ENCODE measurements around the gene OR7A10. TPM values are rescaled to one million over a fixed set of nuclear protein-coding genes. Genes with fewer than 3 reads are reported as not detected.

The OR7A10 gene
- not detected for total RNA-seq

DNA sequence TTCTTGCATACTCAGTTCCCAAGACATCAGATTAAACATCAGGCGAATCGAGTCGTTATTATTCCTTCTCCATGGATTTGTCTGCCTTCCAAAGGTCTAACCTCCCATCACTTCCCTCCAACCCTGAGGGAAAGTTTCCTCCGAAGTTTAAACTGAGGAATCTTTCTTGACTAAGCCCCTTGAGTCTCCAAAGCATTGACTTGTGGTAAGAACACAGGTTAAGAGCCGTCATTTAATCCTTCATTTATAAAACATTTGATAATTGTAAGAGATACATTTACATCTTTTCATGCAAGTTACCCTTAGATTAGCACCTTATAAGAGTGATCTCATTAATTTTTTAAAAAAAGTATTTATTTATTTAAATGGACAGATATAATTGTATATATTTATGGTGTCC, at the start of gene OR7A10:
OR7A10 (minus strand) TSS at position 101 of the 400 bp plus-strand sequence. CDS start 7,045 bp downstream, outside the sequence.
- Mint-ChIP-seq H3K36me3 (ENCODE audit: low read depth) (no peaks in the 10 kb centered on the region), H3K9me3 (no peaks in the 10 kb centered on the region), H3K4me3 (no peak within 1 kb of the TSS), H3K27me3 (peaks cover 24% of the 10 kb centered on the region), H3K27ac (no peak within 1 kb of the TSS), H3K4me1 (ENCODE audit: low read depth) (no peaks in the 10 kb centered on the region)
- no peak for DNase-seq
- ChIA-PET POLR2A (no interaction called here), CTCF (no interaction called here)
- TF ChIP-seq, protein P1, sequence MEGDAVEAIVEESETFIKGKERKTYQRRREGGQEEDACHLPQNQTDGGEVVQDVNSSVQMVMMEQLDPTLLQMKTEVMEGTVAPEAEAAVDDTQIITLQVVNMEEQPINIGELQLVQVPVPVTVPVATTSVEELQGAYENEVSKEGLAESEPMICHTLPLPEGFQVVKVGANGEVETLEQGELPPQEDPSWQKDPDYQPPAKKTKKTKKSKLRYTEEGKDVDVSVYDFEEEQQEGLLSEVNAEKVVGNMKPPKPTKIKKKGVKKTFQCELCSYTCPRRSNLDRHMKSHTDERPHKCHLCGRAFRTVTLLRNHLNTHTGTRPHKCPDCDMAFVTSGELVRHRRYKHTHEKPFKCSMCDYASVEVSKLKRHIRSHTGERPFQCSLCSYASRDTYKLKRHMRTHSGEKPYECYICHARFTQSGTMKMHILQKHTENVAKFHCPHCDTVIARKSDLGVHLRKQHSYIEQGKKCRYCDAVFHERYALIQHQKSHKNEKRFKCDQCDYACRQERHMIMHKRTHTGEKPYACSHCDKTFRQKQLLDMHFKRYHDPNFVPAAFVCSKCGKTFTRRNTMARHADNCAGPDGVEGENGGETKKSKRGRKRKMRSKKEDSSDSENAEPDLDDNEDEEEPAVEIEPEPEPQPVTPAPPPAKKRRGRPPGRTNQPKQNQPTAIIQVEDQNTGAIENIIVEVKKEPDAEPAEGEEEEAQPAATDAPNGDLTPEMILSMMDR (IDR thresholded peaks at IDR 0.05), result no peak
- no peak for ATAC-seq
- intact Hi-C loops (cut with micrococcal nuclease), result no loop called here

DNA sequence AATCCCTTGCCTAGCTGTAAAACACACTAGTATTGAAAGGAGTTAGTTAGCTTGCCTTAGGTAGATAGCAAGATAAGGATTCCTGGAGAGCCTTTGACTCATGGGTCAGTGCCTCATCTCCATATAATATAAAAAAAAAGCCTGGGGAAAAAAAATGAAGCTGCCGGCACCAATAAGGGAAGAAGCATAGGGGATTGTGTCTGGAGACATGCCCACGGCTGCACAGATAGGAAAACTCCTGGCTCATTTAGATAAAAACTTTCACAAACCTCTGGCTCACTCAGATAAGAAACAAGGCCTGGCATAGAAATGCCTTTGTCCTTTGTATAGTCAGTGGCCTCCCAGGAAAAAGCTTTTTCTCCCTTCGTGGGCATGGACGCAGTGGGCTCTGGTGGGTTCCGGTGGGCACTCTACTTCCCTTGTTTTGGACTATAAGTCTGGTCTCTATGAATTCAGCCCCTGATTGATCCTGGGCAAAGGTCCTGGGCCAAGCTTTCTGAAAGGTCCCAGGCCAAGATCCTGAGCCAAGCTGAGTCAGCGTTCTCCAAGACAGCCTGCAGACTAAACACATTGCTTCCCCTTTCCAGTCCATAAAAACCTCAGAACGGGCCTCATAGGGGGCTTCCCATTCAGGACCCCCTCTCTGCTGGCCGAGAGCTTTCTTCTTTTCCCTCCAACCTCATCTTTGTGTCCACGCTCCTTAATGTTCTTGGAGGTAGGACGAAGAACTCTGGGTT, 42.1 kb upstream of the OR7A10 start:
- TF ChIP-seq, protein P1 (IDR thresholded peaks at IDR 0.05), result no peak
- Mint-ChIP-seq H3K27me3 (peaks cover 24% of the 10 kb centered on the region), H3K27ac (no peak overlapping the region), H3K36me3 (ENCODE audit: low read depth) (no peaks in the 10 kb centered on the region), H3K9me3 (no peaks in the 10 kb centered on the region), H3K4me1 (ENCODE audit: low read depth) (peaks cover 7% of the 10 kb centered on the region), H3K4me3 (no peak overlapping the region)
- no peak for ATAC-seq
- CTCF ChIA-PET, result interaction anchor here (0.9 to 1.4 kb wide), 4 partner anchors 9 to 317 kb away, joined by 3 to 6 read pairs (median 3); no protein-coding TSS in a partner anchor
- POLR2A ChIA-PET, result no interaction called here
- intact Hi-C loops (cut with micrococcal nuclease), result no loop called here
- no peak for DNase-seq

DNA sequence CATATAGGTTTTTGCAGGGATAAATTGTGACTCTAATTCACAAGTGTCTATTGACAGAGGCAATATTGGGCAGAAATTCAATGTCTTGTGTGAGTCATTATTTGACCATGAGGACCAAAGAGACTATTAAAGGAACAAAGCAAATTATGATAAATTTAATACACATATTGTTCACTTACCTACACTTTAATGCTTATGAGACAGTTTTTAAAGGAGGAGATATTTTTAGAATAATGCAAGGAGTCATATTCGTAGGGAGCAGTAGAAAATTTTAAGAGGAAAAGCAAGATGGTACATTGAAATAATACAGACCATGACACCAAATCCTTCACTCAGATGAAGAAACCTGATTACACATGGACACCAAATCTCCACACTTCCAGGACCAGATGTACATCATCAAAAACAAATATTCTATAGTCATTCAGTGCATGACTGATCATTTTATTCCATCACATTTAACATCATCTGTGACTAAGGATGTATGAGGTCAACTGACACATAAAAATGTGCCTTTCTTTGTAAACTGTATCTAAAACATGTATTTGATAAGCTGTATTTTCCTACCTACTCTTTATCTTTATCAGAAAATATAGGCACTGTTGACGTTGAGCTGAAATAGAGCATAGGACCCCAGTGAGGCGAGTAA, 41.4 kb upstream of the OR7A10 start:
- Mint-ChIP-seq H3K27ac (no peak overlapping the region), H3K4me3 (no peak overlapping the region), H3K9me3 (no peaks in the 10 kb centered on the region), H3K4me1 (ENCODE audit: low read depth) (peaks cover 7% of the 10 kb centered on the region), H3K27me3 (peaks cover 26% of the 10 kb centered on the region), H3K36me3 (ENCODE audit: low read depth) (no peaks in the 10 kb centered on the region)
- intact Hi-C loops (cut with micrococcal nuclease), result loop anchor here (10.0 kb wide), 1 partner anchor 315 kb away; the partner anchor contains the start of gene NDUFB7
- CTCF ChIA-PET, result interaction anchor here (0.9 to 1.4 kb wide), 4 partner anchors 9 to 316 kb away, joined by 3 to 6 read pairs (median 3); no protein-coding TSS in a partner anchor
- DNase-seq, result no peak
- TF ChIP-seq, protein P1 (IDR thresholded peaks at IDR 0.05), result no peak
- ATAC-seq, result no peak
- POLR2A ChIA-PET, result no interaction called here

DNA sequence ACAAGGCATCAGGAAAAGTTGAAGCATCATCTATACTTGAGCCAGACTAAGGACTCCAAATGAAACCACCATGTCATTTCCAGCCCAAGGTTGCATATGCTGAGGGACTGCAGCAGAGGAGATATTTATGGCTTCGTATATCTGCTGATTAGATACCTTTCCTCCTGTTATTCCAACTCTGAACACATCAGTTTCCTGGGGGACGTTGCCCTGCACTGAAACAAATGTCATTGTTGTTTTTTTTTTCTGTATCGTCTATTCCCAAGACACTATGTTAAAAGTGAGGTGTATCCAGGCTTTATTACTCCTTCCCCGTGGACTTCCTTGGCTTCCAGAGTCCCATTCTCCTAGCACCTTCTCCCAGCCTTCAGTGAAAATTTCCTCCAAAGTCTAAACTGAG, 37.3 kb upstream of the OR7A10 start, which contains the start of gene OR7A17:
OR7A17 (minus strand) TSS at position 101 of the 400 bp plus-strand sequence. CDS start 4,777 bp downstream, outside the sequence.
- Mint-ChIP-seq H3K9me3 (no peaks in the 10 kb centered on the region), H3K4me1 (ENCODE audit: low read depth) (peaks cover 7% of the 10 kb centered on the region), H3K4me3 (no peak within 1 kb of the TSS), H3K27me3 (peaks cover 12% of the 10 kb centered on the region), H3K36me3 (ENCODE audit: low read depth) (no peaks in the 10 kb centered on the region), H3K27ac (no peak within 1 kb of the TSS)
- CTCF ChIA-PET, result no interaction called here
- POLR2A ChIA-PET, result no interaction called here
- TF ChIP-seq, protein P1 (IDR thresholded peaks at IDR 0.05), result no peak
- DNase-seq (no peak), ATAC-seq (no peak)
- intact Hi-C loops (cut with micrococcal nuclease), result loop anchor here (10.0 kb wide), 1 partner anchor 311 kb away; the partner anchor contains the start of gene NDUFB7
